Nephron progenitor cell (in vitro differentiated cells): ENCODE measurements around the gene ZCCHC17.
"Not testable (repeated sequence)": the region's sequence is repeated elsewhere in the genome, so short reads cannot be mapped to it uniquely, and the experiment has no call there.

Source experiments
- DNase-seq: peaks from one replicate; pipeline ENCODE4 v3.0.0; 2021
- H3K27ac Mint-ChIP-seq: 2 replicates; pipeline ENCODE4 v1.8.0; 2021; ENCODE audit warnings: mild to moderate bottlenecking, moderate library complexity, mixed read lengths
- H3K27me3 Mint-ChIP-seq: 2 replicates; pipeline ENCODE4 v1.8.0; 2021; ENCODE audit warnings: mild to moderate bottlenecking, low read depth, mixed read lengths; ENCODE audit not compliant: poor library complexity
- H3K36me3 Mint-ChIP-seq: 2 replicates; pipeline ENCODE4 v1.8.0; 2021; ENCODE audit warnings: low read depth, mixed read lengths
- H3K4me1 Mint-ChIP-seq: 2 replicates; pipeline ENCODE4 v1.8.0; 2021; ENCODE audit warnings: mixed read lengths
- H3K4me3 Mint-ChIP-seq: 2 replicates; pipeline ENCODE4 v1.8.0; 2021; ENCODE audit warnings: mild to moderate bottlenecking, moderate library complexity, mixed read lengths
- H3K9me3 Mint-ChIP-seq: 2 replicates; pipeline ENCODE4 v1.8.0; 2021; ENCODE audit warnings: mild to moderate bottlenecking, moderate library complexity, mixed read lengths
- CTCF ChIP-seq: fragments of 200-600 bp; sonication (generic); IDR thresholded peaks from 2 replicates; pipeline ENCODE4 v1.5.0; 2021; ENCODE audit warnings: antibody characterized with exemption

ZCCHC17 gene

DNA sequence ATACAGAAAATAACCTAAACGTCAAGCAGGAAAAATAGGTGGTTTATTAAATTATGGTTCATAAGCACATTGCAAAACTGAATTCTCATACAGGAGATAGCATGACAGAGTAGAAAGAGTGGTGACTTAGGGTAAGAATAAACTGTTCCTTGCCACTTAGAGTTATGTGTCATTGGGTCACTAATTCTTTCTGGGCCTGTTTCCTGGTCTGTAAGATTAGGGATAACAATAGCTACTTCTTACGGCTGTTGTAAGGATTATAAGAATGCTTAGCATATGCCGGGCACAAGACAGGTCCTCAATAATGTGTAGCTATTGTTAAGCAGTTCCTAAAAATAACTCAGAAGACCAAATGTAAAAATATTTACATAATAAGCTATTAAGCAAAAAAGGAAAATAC lies 24.5 kb upstream of the ZCCHC17 start:
- H3K9me3 Mint-ChIP-seq: no peaks in the 10 kb centered on the region
- H3K4me3 Mint-ChIP-seq: no peak overlapping the region
- H3K4me1 Mint-ChIP-seq: no peaks in the 10 kb centered on the region
- H3K27me3 Mint-ChIP-seq: peaks cover 5% of the 10 kb centered on the region
- peaks cover 70% of the 10 kb centered on the region for H3K36me3 Mint-ChIP-seq
- no peak for TF ChIP-seq CTCF
- no peak overlapping the region for H3K27ac Mint-ChIP-seq
- no peak for DNase-seq

DNA sequence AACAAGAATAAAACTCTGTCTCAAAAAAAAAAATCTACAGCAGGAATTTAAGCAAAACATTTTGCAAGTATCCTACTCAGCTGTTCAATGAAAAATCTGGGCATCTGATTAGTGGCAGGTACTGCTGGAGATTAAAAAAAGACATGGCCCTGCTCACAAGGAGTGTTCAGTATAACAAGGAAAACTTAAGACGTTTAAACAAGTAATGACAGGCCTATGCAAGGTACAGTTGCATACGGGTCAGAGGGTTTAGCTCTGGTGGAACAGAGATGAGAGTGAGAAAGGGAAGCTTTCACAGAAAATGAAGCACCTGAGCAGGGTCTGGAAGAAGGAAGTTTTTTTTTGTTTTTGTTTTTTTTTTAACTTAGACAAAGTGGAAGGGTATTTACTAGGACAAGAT lies 23.2 kb upstream of the ZCCHC17 start:
- no peaks in the 10 kb centered on the region for H3K4me1 Mint-ChIP-seq
- H3K36me3 Mint-ChIP-seq: peaks cover 71% of the 10 kb centered on the region
- H3K27ac Mint-ChIP-seq: peak overlapping the region; percentile 92
- peaks cover 5% of the 10 kb centered on the region for H3K27me3 Mint-ChIP-seq
- H3K9me3 Mint-ChIP-seq: no peaks in the 10 kb centered on the region
- TF ChIP-seq CTCF: no peak
- DNase-seq: no peak
- no peak overlapping the region for H3K4me3 Mint-ChIP-seq

- H3K4me1 Mint-ChIP-seq, H3K9me3 Mint-ChIP-seq, H3K27ac Mint-ChIP-seq, H3K4me3 Mint-ChIP-seq, H3K27me3 Mint-ChIP-seq, DNase-seq: not testable (repeated sequence)
- peaks cover 73% of the 10 kb centered on the region for H3K36me3 Mint-ChIP-seq
These were observed 14.4 kb upstream of the ZCCHC17 start for GRCh38 chr1:31282426-31282825.

DNA sequence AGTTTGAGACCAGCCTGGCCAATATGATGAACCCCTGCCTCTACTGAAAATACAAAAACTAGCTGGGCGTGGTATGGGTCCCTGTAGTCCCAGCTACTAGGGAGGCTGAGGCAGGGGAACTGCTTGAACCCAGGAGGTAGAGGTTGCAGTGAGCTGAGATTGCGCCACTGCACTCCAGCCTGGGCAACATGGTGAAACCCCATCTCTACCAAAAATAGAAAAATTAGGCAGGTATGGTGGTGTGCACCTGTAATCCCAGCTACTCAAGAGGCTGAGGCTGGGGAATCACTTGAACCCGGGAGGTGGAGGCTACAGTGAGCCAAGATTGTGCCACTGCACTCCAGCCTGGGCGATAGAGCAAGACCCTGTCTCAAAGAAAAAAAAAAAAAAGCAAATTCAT lies 9.0 kb upstream of the ZCCHC17 start:
- DNase-seq, H3K9me3 Mint-ChIP-seq, H3K4me3 Mint-ChIP-seq, H3K27ac Mint-ChIP-seq, H3K27me3 Mint-ChIP-seq, H3K4me1 Mint-ChIP-seq: not testable (repeated sequence)
- H3K36me3 Mint-ChIP-seq: peaks cover 66% of the 10 kb centered on the region

GRCh38 chr1:31289021-31289420 lies 7.8 kb upstream of the ZCCHC17 start:
- peaks cover 3% of the 10 kb centered on the region for H3K27me3 Mint-ChIP-seq
- no peak overlapping the region for H3K4me3 Mint-ChIP-seq
- no peak overlapping the region for H3K27ac Mint-ChIP-seq
- no peak for TF ChIP-seq CTCF
- peaks cover 66% of the 10 kb centered on the region for H3K36me3 Mint-ChIP-seq
- H3K4me1 Mint-ChIP-seq: no peaks in the 10 kb centered on the region
- no peaks in the 10 kb centered on the region for H3K9me3 Mint-ChIP-seq
- no peak for DNase-seq

GRCh38 chr1:31295874-31296485 lies 852 bp upstream of the ZCCHC17 start:
- Mint-ChIP-seq H3K27ac (peak overlapping the region; percentile 83), H3K9me3 (no peaks in the 10 kb centered on the region), H3K27me3 (peaks cover 5% of the 10 kb centered on the region), H3K4me1 (no peaks in the 10 kb centered on the region), H3K36me3 (peaks cover 37% of the 10 kb centered on the region), H3K4me3 (no peak overlapping the region)
- no peak for TF ChIP-seq CTCF
- no peak for DNase-seq
